HTR-8/SVneo (cell line): ENCODE measurements around the gene LRCOL1.
A peak's percentile ranks its signal among the peaks of the same experiment; 100 is the strongest.

Experiments used
- DNase-seq: peaks from one replicate; pipeline ENCODE4 v3.0.0; 2011; ENCODE audit warnings: low spot score, mixed read lengths; ENCODE audit not compliant: insufficient read length
- FAIRE-seq: peaks from 2 replicates; lab custom pipeline; 2011; peaks lifted over from hg19 to GRCh38; lab: Jason Lieb, UNC

The LRCOL1 gene

DNA sequence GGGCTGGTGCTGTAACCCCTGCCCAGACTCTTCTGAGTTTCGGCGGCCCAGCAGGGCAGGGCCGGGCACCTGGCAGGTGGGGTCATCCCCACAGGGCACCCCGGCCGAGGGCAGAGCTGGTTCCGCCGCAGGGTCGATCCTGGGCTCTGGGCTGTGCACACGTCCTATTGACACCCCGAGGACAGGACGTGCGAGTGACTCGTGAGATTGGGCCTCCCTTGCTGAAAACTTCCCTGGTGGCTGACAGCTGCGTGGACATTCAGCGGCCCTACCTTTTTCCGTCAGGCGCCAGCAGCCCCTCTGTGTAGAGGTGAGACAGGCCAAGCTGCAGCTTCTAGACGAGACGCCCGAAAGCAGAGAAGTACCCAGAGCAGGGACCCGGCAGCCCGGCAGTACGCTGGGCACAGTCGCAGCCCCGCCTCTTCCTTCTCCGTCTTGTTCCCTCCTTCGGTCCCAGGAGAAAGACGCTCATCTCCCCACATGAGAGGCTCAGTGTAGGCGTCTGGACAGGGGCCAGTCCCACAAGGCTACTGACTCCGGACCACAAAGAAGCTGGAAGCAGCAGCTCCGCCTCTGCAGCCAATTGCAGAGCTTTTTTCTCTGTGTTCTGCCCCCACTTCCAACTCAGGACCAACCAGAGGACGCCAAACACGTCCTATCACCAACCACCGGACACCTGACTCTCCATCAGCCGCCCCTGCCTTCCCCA lies at the start of gene LRCOL1:
TSS of gene LRCOL1 (minus strand) at position 532 of the 709 bp plus-strand sequence. CDS start 4,331 bp downstream, outside the sequence.
- FAIRE-seq = no peak

DNA sequence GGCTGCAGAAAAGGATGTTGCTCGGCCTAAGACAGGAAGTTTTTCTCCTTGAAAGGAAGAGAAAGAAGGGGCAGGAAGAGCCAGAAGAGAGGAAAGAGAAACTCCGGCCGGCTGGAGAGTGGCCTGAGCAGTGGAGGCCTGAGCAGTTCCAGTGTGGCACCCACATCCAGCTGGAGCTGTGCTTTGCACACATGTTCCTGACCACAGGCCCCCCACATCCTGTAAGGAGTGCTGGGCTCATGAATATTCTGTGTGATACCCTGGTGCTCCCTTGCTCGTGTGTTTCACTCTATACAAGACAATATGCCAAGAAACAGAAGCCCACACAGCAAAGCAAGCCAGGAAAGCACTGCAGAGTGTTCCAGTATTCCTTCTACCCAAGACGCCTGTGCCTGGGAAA lies 49.7 kb upstream of the LRCOL1 start:
- no peak for FAIRE-seq
- DNase-seq = no peak

More for the DNA sequence above, at the start of gene LRCOL1:
- DNase-seq = no peak

DNA sequence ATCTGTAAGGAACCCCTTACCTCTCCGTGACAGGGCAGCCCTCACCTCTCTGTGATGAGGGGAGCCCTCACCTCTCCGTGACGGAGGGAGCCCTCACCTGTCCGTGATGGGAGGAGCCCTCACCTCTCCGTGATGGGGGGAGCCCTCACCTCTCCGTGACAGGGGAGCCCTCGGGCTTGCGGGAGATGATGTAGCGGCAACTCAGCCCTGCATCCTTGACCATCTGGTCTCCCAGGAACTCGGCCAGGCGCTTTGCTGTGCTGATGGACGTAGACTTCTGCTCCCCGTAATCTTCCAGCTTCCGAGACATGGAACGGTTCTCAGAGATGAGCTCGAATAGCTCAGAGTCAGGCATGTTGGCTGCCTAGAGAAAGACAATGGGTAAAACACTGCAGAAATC lies 48.8 kb upstream of the LRCOL1 start:
- DNase-seq (no peak), FAIRE-seq (no peak)

DNA sequence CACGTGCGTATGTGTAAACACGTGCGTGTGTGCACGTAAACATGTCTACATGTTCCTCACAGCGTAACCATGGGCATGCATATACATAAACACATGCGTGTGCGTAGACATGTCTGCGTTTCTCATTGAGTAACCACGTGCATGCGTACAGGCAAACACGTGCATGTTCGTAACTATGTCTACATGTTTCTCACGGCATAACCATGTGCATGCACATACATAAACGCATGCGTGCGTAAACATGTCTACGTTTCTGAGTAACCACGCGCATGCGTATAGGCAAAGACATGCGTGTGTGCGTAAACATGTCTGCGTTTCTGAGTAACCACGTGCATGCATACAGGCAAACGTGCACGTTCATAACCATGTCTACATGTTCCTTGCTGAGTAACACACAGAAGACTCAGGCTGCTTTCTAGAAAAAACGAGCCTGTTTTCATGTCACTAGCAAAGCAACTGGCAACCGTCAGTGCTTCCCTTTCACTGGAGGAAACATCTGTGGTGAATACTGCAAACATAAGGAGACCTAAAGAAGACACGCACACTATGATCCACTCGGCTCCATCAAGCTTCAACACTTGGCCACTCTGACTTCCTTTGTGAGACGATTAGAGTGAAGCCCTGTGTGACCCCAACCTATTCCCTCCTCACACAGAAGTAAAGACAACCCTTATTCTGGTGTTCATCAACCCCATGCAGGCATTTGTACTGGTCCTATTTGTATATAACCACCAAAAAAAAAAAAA lies 47.9 kb upstream of the LRCOL1 start:
- FAIRE-seq = peak; percentile 69
- DNase-seq = no peak

GRCh38 chr12:132657004-132657727 lies 46.8 kb upstream of the LRCOL1 start:
- FAIRE-seq (no peak), DNase-seq (no peak)

GRCh38 chr12:132653567-132654290 lies 43.3 kb upstream of the LRCOL1 start:
- DNase-seq = no peak
- FAIRE-seq = no peak

DNA sequence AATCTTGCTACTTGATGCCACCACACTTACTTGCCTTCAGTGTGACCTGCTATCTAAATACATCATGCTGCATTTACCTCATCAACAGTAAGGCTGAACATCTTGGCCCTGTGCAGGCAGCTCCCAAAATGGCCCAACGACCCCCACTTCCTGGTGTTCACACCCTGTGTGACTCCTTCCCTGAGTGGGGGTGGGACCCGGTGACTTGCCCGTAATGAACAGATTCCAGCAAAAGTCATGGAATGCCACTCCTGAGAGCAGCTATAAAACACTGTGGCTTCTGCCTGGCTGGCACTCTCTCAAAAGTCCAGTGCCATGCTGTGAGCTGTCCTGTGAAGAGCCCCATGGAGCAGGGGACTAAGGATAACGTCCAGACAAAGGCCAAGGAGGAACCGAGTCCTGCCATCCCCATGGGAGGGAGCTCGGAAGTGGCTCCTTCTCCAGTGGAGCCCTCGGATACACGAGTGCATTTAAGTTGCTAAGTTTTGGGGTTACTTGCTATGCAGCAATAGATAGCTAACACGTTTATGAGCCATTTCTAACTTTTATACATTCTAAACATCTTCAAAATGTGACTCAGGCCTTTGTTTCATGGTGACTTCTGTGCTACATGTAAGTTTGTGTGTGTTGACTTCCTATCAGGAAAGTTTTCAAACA lies 41.2 kb upstream of the LRCOL1 start:
- no peak for DNase-seq
- no peak for FAIRE-seq

DNA sequence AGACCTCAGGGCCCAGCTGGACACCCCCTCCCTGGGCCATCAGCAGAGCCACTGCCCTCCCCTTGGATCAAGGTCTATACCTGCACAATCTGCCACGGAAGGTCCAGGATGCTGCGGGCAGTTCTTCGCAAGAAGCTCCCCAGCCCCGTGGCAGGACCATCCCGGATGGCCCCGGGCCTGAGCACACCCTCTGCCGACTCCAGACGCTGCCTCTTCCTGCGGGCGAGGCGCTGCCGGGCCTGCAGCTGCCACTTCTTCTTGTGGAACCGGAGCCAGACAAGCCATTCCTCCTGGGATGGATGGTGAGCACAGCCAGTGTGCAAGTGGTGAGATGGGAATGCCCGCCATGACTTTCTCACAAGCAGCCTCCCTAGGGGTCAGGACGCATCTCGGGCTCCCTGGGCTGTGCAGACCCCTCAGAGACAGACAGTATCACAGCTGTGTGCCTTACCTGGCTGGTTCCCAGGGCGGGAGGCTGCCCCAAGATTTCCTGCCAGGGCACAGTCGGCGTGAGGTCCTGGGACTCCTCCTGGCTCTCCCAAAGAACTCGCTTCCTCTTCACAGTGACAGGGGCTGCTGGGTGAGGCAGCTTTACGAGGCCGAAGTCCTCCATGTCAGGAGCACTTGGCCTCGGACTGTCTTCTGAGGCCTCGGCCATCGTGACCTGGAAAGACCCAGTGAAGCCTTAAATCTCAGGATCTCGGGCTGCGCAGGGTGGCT lies 39.0 kb upstream of the LRCOL1 start:
- DNase-seq (no peak), FAIRE-seq (no peak)

GRCh38 chr12:132648616-132649225 lies 38.3 kb upstream of the LRCOL1 start:
- no peak for FAIRE-seq
- DNase-seq = no peak

DNA sequence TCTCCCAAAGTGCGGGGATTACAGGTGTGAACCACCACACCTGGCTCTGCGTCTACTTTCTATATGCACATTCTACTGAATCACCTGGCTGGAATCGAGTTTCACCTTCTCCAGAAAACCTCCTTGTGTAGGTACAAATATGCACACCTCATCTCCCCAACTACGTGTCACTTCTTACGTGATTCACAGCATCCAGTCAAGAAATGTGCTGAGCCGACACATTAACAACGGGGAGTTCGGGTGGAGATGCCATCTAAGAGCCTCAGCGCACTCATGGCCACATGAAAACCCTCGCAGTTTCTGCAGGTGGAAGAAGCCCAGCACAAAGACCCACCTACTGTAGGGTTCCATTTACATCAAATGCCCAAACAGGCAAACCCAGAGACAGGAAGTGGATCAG lies 37.5 kb upstream of the LRCOL1 start:
- FAIRE-seq (no peak), DNase-seq (no peak)

DNA sequence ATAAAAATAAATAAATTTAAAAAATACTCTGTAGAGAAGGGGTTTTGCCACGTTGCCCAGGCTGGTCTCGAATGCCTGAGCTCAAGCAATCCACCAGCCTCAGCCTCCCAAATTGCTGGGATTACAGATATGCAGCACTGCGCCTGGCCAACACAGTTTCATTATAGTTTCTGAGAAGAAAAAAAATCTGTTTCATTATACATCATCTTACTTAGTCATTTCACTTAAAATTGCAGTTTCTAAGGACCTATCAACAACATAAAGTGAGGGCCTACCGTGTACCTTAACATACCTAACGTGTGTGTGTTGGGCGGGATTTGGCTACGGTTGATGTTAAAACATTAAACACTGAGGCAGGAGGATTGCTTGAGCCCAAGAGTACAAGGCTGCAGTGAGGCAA lies 36.5 kb upstream of the LRCOL1 start:
- FAIRE-seq (no peak), DNase-seq (no peak)

GRCh38 chr12:132642846-132643835 lies 32.8 kb upstream of the LRCOL1 start:
- FAIRE-seq (peak; percentile 44), DNase-seq (no peak)

DNA sequence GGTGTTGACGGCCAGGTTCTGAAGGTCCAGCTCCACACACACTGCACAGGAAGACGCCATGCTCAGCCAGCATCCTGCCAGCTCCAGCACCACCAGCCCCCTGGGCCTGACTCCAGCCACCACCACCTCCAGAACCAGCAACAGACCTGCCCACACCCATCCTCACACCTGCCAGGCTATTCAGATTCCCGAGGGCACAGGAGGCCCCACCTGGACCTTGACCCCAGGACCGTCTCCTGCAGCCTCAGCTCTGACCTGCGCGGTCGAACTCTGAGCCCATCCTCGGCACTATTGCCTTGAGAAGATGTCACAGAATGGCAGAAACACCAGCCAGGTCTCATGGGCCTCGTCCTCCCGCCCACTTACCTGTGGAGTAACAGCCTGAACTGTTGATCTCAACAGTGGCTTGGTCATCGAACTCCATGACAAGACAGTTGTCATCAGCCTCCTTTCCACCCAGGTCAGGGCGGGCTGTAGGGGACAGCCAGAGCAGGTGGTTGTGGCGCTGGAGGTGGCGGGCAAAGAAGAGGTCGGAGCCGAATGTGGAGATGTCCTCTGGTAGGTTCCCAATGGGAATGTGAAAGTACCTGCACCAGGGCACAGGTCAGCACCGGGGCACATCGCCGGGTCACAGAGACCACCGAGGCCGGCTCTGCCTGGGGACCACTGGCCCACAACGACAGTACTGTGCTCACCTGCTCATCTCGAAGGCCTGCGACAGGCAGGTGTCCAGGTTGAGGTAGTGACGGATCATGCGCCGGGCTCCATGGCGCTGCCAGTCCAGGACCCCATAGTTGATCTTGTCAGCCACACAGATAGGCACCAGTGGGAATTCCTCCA lies 31.6 kb upstream of the LRCOL1 start:
- no peak for FAIRE-seq
- DNase-seq = no peak

GRCh38 chr12:132640936-132641335 lies 30.6 kb upstream of the LRCOL1 start:
- DNase-seq = no peak
- FAIRE-seq = no peak

DNA sequence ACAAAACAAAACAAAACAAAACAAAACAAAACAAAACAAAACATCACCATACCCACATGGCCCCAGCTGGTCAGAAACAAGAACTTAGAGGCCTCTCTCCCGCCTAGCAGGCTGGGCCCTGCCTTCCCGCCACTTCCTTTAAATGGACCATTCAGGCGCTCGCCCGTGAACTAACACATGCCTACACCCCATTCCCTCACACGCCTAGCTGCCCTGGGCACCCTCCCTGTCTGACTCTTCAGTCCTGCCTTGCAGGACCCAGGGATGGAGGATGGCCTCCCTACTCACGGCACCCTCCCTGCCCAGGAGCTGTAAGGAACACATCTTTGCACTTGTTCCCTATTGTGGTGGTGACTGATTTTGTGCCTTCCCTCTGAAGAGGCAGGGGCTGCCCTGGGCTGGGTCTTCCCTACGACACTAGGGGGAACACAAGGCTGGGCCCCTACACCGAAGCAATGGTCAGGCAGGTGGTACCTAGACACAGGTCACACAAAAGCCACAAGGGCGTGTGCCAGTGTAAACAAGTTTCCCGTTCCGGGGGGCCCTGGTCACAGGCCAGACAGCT lies 29.7 kb upstream of the LRCOL1 start:
- DNase-seq (no peak), FAIRE-seq (peak; percentile 4)
